Stimulated activated naive CD8-positive, alpha-beta T cell treated with anti-CD3 and anti-CD28 coated beads, Interleukin-15, amount 100 ng/mL, for 72 hours (primary cell): ENCODE data around the gene MAGI2.
"Not testable (repeated sequence)": the region's sequence is repeated elsewhere in the genome, so short reads cannot be mapped to it uniquely, and the experiment has no call there.

Source experiments
- ATAC-seq: fragments of 150-1000 bp; cut with Tn5 transposase; 2 replicates; pipeline ENCODE4 v1.10.0; 2021; ENCODE audit warnings: mild to moderate bottlenecking, moderate library complexity
- DNase-seq, 2 donors: peaks; one replicate each; pipeline ENCODE4 v3.0.0; 2021 to 2022
- H3K27ac Mint-ChIP-seq, 2 donors: one replicate each; pipeline ENCODE4 v1.8.0; 2022; ENCODE audit warnings: mild to moderate bottlenecking in 2 of 2, mixed read lengths in 2 of 2, moderate library complexity in 2 of 2
- H3K27me3 Mint-ChIP-seq: one replicate; pipeline ENCODE4 v1.8.0; 2022; ENCODE audit warnings: mixed read lengths
- H3K4me1 Mint-ChIP-seq: one replicate; pipeline ENCODE4 v1.8.0; 2022; ENCODE audit warnings: mild to moderate bottlenecking, mixed read lengths
- H3K4me3 Mint-ChIP-seq, 2 donors: one replicate each; pipeline ENCODE4 v1.8.0; 2022; ENCODE audit warnings: mild to moderate bottlenecking in 2 of 2, mixed read lengths in 2 of 2, moderate library complexity in 1 of 2
- H3K9me3 Mint-ChIP-seq, 2 donors: one replicate each; pipeline ENCODE4 v1.8.0; 2022; ENCODE audit warnings: mixed read lengths in 2 of 2

Gene MAGI2

DNA sequence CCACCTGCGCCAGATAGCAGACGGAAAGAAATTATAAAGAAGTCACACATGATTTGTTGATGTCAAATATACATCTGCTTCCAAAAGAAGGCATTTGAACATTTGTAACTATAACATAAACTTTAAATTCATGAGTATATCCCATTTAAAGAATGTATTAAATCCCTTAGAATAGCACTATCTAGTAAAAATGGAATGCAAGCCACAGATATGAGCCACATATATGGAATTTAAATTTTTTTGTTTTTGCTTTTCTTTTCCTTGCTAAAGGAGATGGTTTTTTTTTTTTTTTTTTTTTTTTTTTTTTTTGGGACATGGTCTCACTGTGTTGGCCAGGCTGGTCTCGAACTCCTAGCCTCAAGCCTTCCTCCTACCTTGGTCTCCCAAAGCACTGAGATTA is 924.1 kb downstream of the MAGI2 start:
- Mint-ChIP-seq H3K27me3 (no peaks in the 10 kb centered on the region), H3K4me1 (no peaks in the 10 kb centered on the region), H3K27ac (no peak overlapping the region), H3K9me3 (no peaks in the 10 kb centered on the region), H3K4me3 (no peak overlapping the region)
- DNase-seq, result no peak
- no peak for ATAC-seq

DNA sequence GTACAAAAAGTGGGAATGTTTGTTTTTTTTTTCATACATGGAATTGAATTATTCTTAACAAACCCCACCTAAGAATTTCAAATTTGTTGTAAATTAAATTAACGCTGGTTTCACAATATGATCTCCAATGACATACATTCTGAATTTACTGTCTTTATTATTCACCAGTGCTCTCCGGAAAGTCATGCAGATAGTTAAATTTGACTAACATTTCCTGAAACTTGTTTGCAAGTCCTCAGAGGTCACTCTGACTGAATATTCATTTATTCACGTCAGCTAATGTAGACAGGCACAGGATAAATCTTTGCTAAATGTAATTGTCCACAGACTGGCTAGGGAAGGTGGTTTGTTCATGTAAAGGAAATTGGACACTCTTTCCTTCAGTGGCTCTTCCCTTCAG is 924.5 kb downstream of the MAGI2 start:
- no peaks in the 10 kb centered on the region for H3K9me3 Mint-ChIP-seq
- ATAC-seq (no peak), DNase-seq (no peak)
- H3K4me3 Mint-ChIP-seq, result no peak overlapping the region
- H3K27ac Mint-ChIP-seq, result no peak overlapping the region
- H3K27me3 Mint-ChIP-seq, result no peaks in the 10 kb centered on the region
- no peaks in the 10 kb centered on the region for H3K4me1 Mint-ChIP-seq

DNA sequence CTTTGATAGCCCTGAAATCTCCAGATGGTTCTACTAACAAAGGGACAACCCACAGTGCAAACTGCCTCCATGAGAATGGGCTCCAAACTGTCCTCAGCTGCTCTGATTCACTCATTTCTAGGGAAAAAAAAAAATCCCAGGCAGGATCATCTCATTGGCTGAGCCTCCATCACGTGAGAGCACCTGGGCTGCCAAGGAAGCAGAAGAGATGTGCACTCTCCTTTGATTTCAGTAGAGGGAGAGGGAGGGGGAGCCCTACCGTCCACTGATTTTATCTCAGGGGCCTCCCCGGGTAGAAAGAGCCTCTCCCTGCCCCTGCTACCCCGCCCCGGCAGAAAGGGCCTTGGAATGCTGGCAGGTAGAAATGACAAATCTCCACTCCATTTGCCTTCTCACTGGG is 929.5 kb downstream of the MAGI2 start:
- H3K9me3 Mint-ChIP-seq, result no peaks in the 10 kb centered on the region
- no peak overlapping the region for H3K4me3 Mint-ChIP-seq
- no peaks in the 10 kb centered on the region for H3K4me1 Mint-ChIP-seq
- ATAC-seq (no peak), DNase-seq (no peak)
- no peaks in the 10 kb centered on the region for H3K27me3 Mint-ChIP-seq
- H3K27ac Mint-ChIP-seq, result no peak overlapping the region

DNA sequence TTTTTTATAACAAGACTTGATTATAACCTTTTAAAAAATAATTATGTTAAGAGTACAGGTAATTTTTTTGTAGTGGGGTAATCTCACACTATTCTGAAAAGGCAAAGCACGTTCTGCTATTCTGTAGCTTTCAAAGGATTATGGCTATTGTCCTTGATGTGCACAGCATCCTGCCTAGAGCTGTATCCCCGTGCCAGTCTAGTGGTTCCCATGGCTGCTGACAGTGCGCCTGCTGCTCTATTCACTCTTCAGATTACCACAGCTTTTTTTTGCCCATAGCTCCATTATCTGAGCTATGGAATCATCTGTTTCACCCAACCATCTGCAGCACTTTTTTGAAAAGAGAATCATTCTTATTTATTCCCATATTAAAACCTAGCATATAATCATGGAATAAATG is 931.5 kb downstream of the MAGI2 start:
- H3K27me3 Mint-ChIP-seq, result no peaks in the 10 kb centered on the region

DNA sequence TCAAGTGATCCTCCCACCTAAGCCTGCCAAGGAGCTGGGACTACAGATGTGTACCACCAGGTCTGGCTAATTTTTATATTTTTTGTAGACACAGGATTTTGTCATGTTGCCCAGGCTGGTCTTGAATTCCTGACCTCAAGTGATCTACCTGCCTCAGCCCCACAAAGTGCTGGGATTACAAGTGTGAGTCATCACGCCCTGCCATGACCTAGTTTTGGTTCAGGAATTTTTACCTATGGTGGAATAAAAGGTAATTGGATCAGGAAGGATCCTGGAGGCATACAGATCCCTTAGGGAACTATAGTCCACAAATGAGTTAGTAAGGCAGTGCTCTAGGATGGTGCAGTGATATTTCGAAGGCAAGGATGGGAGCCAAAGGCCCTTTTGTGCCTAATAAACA is 937.0 kb downstream of the MAGI2 start:
- no peak overlapping the region for H3K27ac Mint-ChIP-seq
- H3K4me1 Mint-ChIP-seq, result no peaks in the 10 kb centered on the region
- H3K27me3 Mint-ChIP-seq, result no peaks in the 10 kb centered on the region
- no peak for ATAC-seq
- no peaks in the 10 kb centered on the region for H3K9me3 Mint-ChIP-seq
- no peak for DNase-seq
- H3K4me3 Mint-ChIP-seq, result no peak overlapping the region

More for the DNA sequence above, 931.5 kb downstream of the MAGI2 start:
- DNase-seq (no peak), ATAC-seq (no peak)
- Mint-ChIP-seq H3K27ac (no peak overlapping the region), H3K4me3 (no peak overlapping the region), H3K4me1 (no peaks in the 10 kb centered on the region), H3K9me3 (no peaks in the 10 kb centered on the region)

DNA sequence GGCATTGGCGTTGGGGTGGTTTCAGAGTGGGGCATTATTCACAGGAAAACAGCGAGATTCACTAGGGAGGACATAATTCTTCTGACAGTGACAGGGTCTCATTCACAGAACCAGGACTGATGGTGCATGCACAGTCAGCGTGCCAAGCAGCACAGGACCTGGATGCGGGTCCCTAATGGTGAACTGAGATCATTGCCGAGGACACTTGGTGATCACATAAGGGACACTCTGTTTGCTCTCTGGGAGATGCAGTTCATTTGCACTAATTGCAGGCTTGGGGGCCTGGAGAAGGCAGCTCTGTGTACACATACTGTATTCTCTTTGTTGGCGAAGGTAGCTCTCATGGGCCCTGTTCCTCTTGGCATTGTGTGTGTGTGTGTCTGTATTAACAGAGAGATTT is 938.8 kb downstream of the MAGI2 start:
- Mint-ChIP-seq H3K27ac (no peak overlapping the region), H3K4me3 (no peak overlapping the region), H3K27me3 (no peaks in the 10 kb centered on the region), H3K9me3 (no peaks in the 10 kb centered on the region), H3K4me1 (no peaks in the 10 kb centered on the region)
- ATAC-seq, result no peak
- no peak for DNase-seq

GRCh38 chr7:78510580-78511188 is 942.8 kb downstream of the MAGI2 start:
- Mint-ChIP-seq H3K27ac (no peak overlapping the region), H3K27me3 (no peaks in the 10 kb centered on the region)
- DNase-seq, result no peak

DNA sequence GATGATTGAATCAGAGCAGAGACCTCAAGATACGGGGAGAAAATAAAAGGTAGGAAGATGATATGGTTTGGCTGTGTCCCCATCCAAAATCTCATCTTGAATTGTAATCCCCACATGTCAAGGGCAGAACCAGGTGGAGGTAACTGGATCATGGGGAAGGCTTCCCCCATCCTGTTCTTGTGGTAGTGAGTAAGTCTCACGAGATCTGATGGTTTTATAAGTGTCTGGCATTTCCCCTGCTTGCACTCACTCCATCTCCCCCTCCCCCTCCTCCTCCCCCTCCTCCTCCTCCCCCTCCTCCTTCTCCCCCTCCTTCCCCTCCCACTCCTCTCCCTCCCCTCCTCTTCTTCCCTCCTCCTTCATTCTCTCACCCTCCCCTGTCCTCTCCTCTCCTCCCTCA is 950.2 kb downstream of the MAGI2 start:
- not testable (repeated sequence) for H3K27ac Mint-ChIP-seq, H3K9me3 Mint-ChIP-seq, DNase-seq, H3K4me1 Mint-ChIP-seq, ATAC-seq, H3K27me3 Mint-ChIP-seq, H3K4me3 Mint-ChIP-seq

More at GRCh38 chr7:78510580-78511188, 942.8 kb downstream of the MAGI2 start:
- Mint-ChIP-seq H3K4me3 (no peak overlapping the region), H3K9me3 (no peaks in the 10 kb centered on the region), H3K4me1 (no peaks in the 10 kb centered on the region)
- no peak for ATAC-seq

DNA sequence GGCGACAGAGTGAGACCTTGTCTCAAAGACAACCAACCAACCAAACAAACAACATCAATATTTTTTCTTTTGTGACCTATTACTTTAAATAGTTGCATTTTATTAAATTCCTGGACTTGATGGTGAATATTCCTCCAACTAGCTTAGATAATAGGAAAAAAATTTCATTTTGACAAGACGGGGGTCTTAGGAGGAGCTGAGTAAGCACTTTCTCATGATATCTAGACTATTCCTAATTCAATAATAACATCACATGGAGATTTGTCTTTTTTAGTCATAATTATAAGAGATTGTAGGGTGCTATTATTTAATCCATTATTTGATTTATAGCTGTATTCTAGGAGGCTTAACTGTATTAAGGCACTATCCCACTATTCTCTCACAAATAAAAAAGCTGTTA is 952.4 kb downstream of the MAGI2 start:
- Mint-ChIP-seq H3K4me3 (no peak overlapping the region), H3K27me3 (no peaks in the 10 kb centered on the region), H3K27ac (no peak overlapping the region), H3K9me3 (peaks cover 0 to 10% of the 10 kb centered on the region in 2 donors), H3K4me1 (no peaks in the 10 kb centered on the region)
- ATAC-seq, result no peak
- DNase-seq, result no peak

DNA sequence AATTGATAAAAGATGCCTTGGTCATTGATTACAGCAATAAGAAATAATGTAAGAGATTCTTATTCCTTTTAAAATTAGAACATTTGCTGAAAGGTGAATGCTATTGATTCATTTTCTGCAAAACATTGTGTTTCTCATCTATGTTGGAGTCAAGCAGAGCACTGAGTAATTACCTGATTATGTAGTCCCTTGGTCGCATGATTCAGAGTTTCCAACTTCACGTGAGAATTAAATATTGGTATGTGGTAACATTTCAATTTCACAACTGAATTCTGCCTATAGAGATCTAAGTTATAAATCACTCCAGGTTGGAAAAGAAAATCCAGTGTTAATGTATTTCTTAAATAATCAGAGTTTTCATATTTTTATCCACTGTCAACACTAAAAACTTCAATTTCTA is 953.5 kb downstream of the MAGI2 start:
- ATAC-seq (no peak), DNase-seq (no peak)
- no peaks in the 10 kb centered on the region for H3K4me1 Mint-ChIP-seq
- H3K27ac Mint-ChIP-seq, result no peak overlapping the region
- H3K27me3 Mint-ChIP-seq, result no peaks in the 10 kb centered on the region
- no peak overlapping the region for H3K4me3 Mint-ChIP-seq
- H3K9me3 Mint-ChIP-seq, result peaks cover 0 to 10% of the 10 kb centered on the region in 2 donors

GRCh38 chr7:78499283-78499682 is 954.2 kb downstream of the MAGI2 start:
- Mint-ChIP-seq H3K4me1 (no peaks in the 10 kb centered on the region), H3K27ac (no peak overlapping the region), H3K27me3 (no peaks in the 10 kb centered on the region), H3K4me3 (no peak overlapping the region), H3K9me3 (peaks cover 0 to 10% of the 10 kb centered on the region in 2 donors)
- no peak for DNase-seq
- no peak for ATAC-seq

DNA sequence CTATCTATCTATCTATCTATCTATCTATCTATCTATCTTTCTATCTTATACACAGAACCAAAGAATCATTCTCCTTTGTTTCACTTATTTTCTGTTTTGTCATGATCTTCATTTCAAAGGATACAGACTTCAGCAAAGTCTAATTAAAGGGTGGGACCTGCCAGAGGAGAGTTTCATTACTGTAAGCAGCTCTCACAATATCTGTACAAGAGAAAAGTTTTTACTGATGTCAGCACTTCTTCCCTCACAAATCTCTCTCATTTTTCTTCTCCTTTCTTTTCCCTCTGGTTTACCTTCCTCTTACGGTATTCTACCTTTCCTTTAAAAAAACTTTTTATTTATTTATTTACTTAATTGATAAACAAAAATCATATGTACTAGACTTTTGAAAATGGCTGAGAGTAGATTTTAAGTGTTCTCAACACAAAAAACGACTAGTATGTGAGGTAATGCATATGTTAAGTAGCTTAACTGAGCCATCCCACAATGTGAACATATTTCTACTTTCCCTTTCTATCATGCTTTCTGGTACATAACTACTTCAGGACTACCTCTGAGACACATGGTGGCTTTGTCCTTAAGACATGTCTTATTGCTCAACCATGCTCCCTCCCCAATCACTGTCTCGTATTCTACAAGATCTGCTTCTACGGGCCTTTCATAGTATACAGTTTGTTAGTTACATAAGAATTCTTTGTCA is 955.6 kb downstream of the MAGI2 start:
- no peaks in the 10 kb centered on the region for H3K27me3 Mint-ChIP-seq
- H3K27ac Mint-ChIP-seq, result no peak overlapping the region
- ATAC-seq (no peak), DNase-seq (no peak)
- H3K4me3 Mint-ChIP-seq, result no peak overlapping the region
- H3K9me3 Mint-ChIP-seq, result peaks cover 0 to 10% of the 10 kb centered on the region in 2 donors
- H3K4me1 Mint-ChIP-seq, result no peaks in the 10 kb centered on the region

DNA sequence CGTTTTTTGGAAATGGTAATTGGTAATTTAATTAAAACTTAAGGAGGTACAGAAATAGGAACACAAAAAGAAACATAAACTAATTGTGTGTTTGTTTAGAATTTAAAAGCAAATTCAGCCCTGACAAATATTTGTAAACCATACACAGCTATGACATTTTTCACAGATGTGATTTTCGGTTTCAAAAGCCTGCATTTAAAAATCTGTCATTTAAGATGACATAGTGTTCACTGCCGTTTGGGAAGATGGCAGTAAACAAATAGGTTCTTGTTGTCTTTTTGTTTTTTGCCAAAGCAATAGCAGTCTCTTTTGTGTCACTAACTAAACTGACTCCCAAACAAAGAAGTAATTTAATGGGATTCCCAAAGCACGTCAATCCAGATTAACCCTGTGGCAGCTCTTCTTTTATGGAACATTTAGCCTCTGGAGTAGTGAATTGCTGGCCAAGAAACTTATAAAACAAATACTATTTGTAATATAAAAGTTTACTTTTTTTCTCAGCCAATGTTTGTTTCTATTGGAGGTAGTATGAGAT is 957.3 kb downstream of the MAGI2 start:
- DNase-seq (no peak), ATAC-seq (no peak)
- no peaks in the 10 kb centered on the region for H3K27me3 Mint-ChIP-seq
- no peaks in the 10 kb centered on the region for H3K4me1 Mint-ChIP-seq
- H3K9me3 Mint-ChIP-seq, result peaks cover 0 to 10% of the 10 kb centered on the region in 2 donors
- no peak overlapping the region for H3K27ac Mint-ChIP-seq
- H3K4me3 Mint-ChIP-seq, result no peak overlapping the region

GRCh38 chr7:78493401-78493800 is 960.1 kb downstream of the MAGI2 start:
- H3K27me3 Mint-ChIP-seq, result no peaks in the 10 kb centered on the region
- no peak for DNase-seq
- no peak overlapping the region for H3K27ac Mint-ChIP-seq
- peaks cover 0 to 4% of the 10 kb centered on the region in 2 donors for H3K9me3 Mint-ChIP-seq
- no peaks in the 10 kb centered on the region for H3K4me1 Mint-ChIP-seq
- no peak overlapping the region for H3K4me3 Mint-ChIP-seq
- ATAC-seq, result no peak

DNA sequence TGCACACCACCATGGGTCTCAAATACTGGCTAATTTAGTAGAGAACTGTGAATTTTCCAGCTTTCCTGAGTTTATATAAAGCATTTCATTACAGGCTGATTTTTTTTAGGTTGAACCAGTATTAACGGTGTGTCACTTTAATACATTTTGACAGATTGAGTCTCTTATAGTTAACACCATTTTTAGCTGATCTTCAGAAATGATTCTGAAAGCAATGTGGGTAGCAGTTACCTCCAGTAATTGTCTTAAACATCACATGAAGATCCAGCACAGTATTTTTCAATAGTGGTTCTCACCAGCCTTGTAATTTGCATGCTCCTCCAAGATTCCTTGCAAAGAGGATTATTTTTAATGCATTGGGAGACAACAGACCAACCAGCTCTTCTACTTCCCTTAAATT is 961.3 kb downstream of the MAGI2 start:
- DNase-seq (no peak), ATAC-seq (no peak)
- Mint-ChIP-seq H3K9me3 (no peaks in the 10 kb centered on the region), H3K4me1 (no peaks in the 10 kb centered on the region), H3K27me3 (no peaks in the 10 kb centered on the region), H3K4me3 (no peak overlapping the region), H3K27ac (no peak overlapping the region)

- Mint-ChIP-seq H3K4me3 (no peak overlapping the region), H3K9me3 (no peaks in the 10 kb centered on the region), H3K27ac (no peak overlapping the region), H3K27me3 (no peaks in the 10 kb centered on the region), H3K4me1 (no peaks in the 10 kb centered on the region)
- ATAC-seq (no peak), DNase-seq (no peak)
These were observed 962.9 kb downstream of the MAGI2 start for GRCh38 chr7:78490524-78490923.
